Heart left ventricle (tissue), 16 donors: ENCODE measurements around the gene THRAP3. TPM values are rescaled to one million over a fixed set of nuclear protein-coding genes. Genes with fewer than 3 reads are reported as not detected.

Experiments used
- ATAC-seq, 4 donors: fragments of 200-7000 bp; cut with Tn5 transposase; one replicate each; pipeline ENCODE4 v1.9.1; 2020 to 2022; ENCODE audit warnings: moderate library complexity in 4 of 4, mild to moderate bottlenecking in 3 of 4, moderate number of reproducible peaks in 1 of 4
- DNase-seq, 5 donors: peaks; one replicate each; pipeline ENCODE4 v3.0.0-alpha.2; 2020
- H3K27ac ChIP-seq, 12 donors: fragments of 200-600 bp; sonication (generic) in 4 of 12; one replicate each; pipeline versions ENCODE4 v1.5.0 to v1.8.0; 2016 to 2022; ENCODE audit warnings: mild to moderate bottlenecking in 2 of 12
- H3K27me3 ChIP-seq, 9 donors: fragments of 200-600 bp; sonication (generic) in 2 of 9; one replicate each; pipeline versions ENCODE4 v1.5.1 to v1.8.0; 2016 to 2022; ENCODE audit warnings: mild to moderate bottlenecking in 3 of 9
- H3K36me3 ChIP-seq, 9 donors: fragments of 200-600 bp; sonication (generic) in 2 of 9; one replicate each; pipeline versions ENCODE4 v1.5.0 to v1.8.0; 2018 to 2022; ENCODE audit warnings: mild to moderate bottlenecking in 2 of 9
- H3K4me1 ChIP-seq, 12 donors: fragments of 200-600 bp; sonication (generic) in 4 of 12; one replicate each; pipeline versions ENCODE4 v1.5.0 to v1.8.0; 2016 to 2022; ENCODE audit warnings: mild to moderate bottlenecking in 3 of 12
- H3K4me3 ChIP-seq, 12 donors: fragments of 200-600 bp; sonication (generic) in 4 of 12; one replicate each; pipeline versions ENCODE4 v1.5.0 to v1.8.0; 2017 to 2022; ENCODE audit warnings: mild to moderate bottlenecking in 9 of 12, moderate library complexity in 4 of 12
- H3K9me3 ChIP-seq, 12 donors: fragments of 200-600 bp; sonication (generic) in 4 of 12; one replicate each; pipeline versions ENCODE4 v1.5.0 to v1.8.0; 2016 to 2022; ENCODE audit warnings: mild to moderate bottlenecking in 1 of 12
- POLR2A ChIP-seq, 2 donors: fragments of 450-650 bp; IDR thresholded peaks; one replicate each; pipeline ENCODE4 v1.6.1; 2017; ENCODE audit warnings: antibody characterized with exemption in 2 of 2, mild to moderate bottlenecking in 2 of 2, moderate library complexity in 2 of 2
- WGBS, 4 donors: extraction: QIAGEN DNeasy Blood & Tissue Kit in 2 of 4; methylation state at CpG; one replicate each; pipeline versions ENCODE4 v1.1.5 to v1.1.7; 2013 to 2018; 5-methylcytosine and 5-hydroxymethylcytosine counted together
- intact Hi-C, 10 donors: fragments of 100-400 bp; cut with DNase I; formaldehyde crosslinking; loops; one replicate each; pipeline versions ENCODE4 v1.11.1 to v1.14.2; 2022
- polyA plus RNA-seq, 2 donors: library from polyadenylated mRNA; stranded (reverse); fragments of 200-250 nt; gene quantifications; one replicate each; pipeline ENCODE4 v1.2.3, GENCODE V29; 2013
- total RNA-seq, 9 donors: library from RNA; depleted of rRNA in 2 of 9; stranded (reverse); fragments of >200 nt in 2 of 9; fragmentation: NEBNext Ultra II Directional in 3 of 9; extraction: Animal tissue kit (Norgen Biotek cat#: 25700) in 3 of 9; gene quantifications; one replicate each; pipeline versions ENCODE4 v1.1.0 to v1.2.4, GENCODE V29; 2016 to 2023
- TF ChIP-seq, protein P1 (sequence below), 12 donors: fragments of 200-600 bp; sonication (generic) in 4 of 12; IDR thresholded peaks; one replicate each; pipeline versions ENCODE4 v1.5.0 to v1.8.0; 2018 to 2022; ENCODE audit warnings: antibody characterized with exemption in 12 of 12, mild to moderate bottlenecking in 5 of 12
- donor health status: ischemic (EF 13 %, LVEDD 7.1; RV severe dilation, severe dysfunction).
- donor health status: healthy with polysubstance abuse.
- donor health status: DM: no; HTN: yes; CAD: no.
- donor health status: DM: no; HTN: no; CAD: no.
- donor health status: ischemic (EF 25% LVEDD 6.9; RV normal size, moderate dysfunction).
- donor health status: ischemic (EF 25% LVEDD 5.7; RV mildly dilated, moderate dysfunction).
- donor health status: healthy.
- donor health status: DM: yes; HTN: yes; CAD: no.
- donor health status: ischemic (EF 35%, LVEDD 5.7; RV mildly dilated, moderate dysfunction).
- donor health status: nonischemic (EF 11% LVEDD 7.7; RV severe dilation, severe dysfunction).
- donor health status: DM: yes; HTN: yes; CAD: no.
- donor health status: PGD.
- donor health status: ischemic (EF 29% LVEDD 5.4; RV normal size, mild dysfunction).
- donor health status: nonischemic (EF 23%, LVEDD 6.1; RV moderate dilation, normal function).

Gene THRAP3
- total and polyA plus RNA-seq, 11 donors = 27.9 to 106 (median 90.1) TPM

DNA sequence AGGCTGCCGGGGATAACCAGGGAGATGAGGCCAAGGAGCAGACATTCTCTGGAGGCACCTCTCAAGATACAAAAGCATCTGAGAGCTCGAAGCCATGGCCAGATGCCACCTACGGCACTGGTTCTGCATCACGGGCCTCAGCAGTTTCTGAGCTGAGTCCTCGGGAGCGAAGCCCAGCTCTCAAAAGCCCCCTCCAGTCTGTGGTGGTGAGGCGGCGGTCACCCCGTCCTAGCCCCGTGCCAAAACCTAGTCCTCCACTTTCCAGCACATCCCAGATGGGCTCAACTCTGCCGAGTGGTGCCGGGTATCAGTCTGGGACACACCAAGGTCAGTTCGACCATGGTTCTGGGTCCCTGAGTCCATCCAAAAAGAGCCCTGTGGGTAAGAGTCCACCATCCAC is 62.6 kb downstream of the THRAP3 start:
- Histone ChIP-seq H3K27ac (peak overlapping the region in 4 of 12 donors; percentile 16 to 58 (median 42)), H3K27me3 (no peaks in the 10 kb centered on the region), H3K4me3 (no peak overlapping the region), H3K36me3 (peaks cover 0 to 97% (median 91%) of the 10 kb centered on the region in 9 donors), H3K9me3 (no peaks in the 10 kb centered on the region), H3K4me1 (peaks cover 0 to 67% (median 34%) of the 10 kb centered on the region in 12 donors)
- intact Hi-C loops = loop anchor here in 9 of 10 donors (2.0 to 10.0 kb wide), 7 partner anchors 52 to 190 kb away; partner anchors contain the start of genes THRAP3 (in 3 of the 9) and TRAPPC3 (in 1 of the 9)
- DNase-seq = no peak
- TF ChIP-seq, protein P1, sequence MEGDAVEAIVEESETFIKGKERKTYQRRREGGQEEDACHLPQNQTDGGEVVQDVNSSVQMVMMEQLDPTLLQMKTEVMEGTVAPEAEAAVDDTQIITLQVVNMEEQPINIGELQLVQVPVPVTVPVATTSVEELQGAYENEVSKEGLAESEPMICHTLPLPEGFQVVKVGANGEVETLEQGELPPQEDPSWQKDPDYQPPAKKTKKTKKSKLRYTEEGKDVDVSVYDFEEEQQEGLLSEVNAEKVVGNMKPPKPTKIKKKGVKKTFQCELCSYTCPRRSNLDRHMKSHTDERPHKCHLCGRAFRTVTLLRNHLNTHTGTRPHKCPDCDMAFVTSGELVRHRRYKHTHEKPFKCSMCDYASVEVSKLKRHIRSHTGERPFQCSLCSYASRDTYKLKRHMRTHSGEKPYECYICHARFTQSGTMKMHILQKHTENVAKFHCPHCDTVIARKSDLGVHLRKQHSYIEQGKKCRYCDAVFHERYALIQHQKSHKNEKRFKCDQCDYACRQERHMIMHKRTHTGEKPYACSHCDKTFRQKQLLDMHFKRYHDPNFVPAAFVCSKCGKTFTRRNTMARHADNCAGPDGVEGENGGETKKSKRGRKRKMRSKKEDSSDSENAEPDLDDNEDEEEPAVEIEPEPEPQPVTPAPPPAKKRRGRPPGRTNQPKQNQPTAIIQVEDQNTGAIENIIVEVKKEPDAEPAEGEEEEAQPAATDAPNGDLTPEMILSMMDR (IDR thresholded peaks at IDR 0.05) = no peak
- TF ChIP-seq POLR2A (IDR thresholded peaks at IDR 0.05) = no peak
- 73 to 85% (median 80%) methylated on average over 13 of the region's 13 CpGs for WGBS, 4 donors
- peak in 1 of 4 donors; percentile 35 for ATAC-seq

- Histone ChIP-seq H3K9me3 (no peaks in the 10 kb centered on the region), H3K4me1 (peaks cover 0 to 61% (median 32%) of the 10 kb centered on the region in 12 donors), H3K27ac (peak overlapping the region in 6 of 12 donors; percentile 6 to 58 (median 26)), H3K36me3 (peaks cover 0 to 99% (median 94%) of the 10 kb centered on the region in 9 donors), H3K27me3 (no peaks in the 10 kb centered on the region), H3K4me3 (no peak overlapping the region)
- intact Hi-C loops = loop anchor here in 9 of 10 donors (2.0 to 10.0 kb wide), 7 partner anchors 53 to 190 kb away; partner anchors contain the start of genes THRAP3 (in 3 of the 9) and TRAPPC3 (in 1 of the 9)
- no peak for ATAC-seq
- TF ChIP-seq, protein P1 (IDR thresholded peaks at IDR 0.05) = no peak
- TF ChIP-seq POLR2A (IDR thresholded peaks at IDR 0.05) = no peak
- 46 to 73% (median 69%) methylated on average over 5 of the region's 5 CpGs for WGBS, 4 donors
- DNase-seq = no peak
Measured at GRCh38 chr1:36287595-36287994, 63.4 kb downstream of the THRAP3 start.

DNA sequence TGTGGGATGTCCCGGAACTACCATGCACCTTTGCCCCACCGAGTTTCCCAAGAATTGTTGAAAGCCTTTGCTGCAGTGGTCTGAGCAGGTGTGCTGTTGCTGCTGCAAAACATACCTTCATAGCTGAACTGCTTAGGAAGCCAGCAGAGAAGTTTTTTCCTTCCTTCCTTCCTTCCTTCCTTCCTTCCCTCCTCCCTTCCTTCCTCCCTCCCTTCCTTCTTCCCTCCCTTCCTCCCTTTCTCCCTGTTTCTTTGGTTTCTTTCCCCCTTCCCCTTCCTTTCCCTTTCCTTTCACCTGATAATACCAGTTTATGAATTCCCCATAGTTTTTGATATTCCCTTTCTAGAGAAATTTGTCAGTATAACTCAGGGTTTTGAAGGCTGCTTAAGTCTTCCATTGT is 71.1 kb downstream of the THRAP3 start:
- ATAC-seq = no peak
- Histone ChIP-seq H3K9me3 (no peaks in the 10 kb centered on the region), H3K27ac (no peak overlapping the region), H3K4me1 (peaks cover 0 to 16% (median 8%) of the 10 kb centered on the region in 12 donors), H3K4me3 (no peak overlapping the region), H3K36me3 (peaks cover 0 to 98% (median 91%) of the 10 kb centered on the region in 9 donors), H3K27me3 (no peaks in the 10 kb centered on the region)
- DNase-seq = no peak
- TF ChIP-seq, protein P1 (IDR thresholded peaks at IDR 0.05) = no peak
- no peak for TF ChIP-seq POLR2A (IDR thresholded peaks at IDR 0.05)
- intact Hi-C loops = loop anchor here in 1 of 10 donors (10.0 kb wide), 1 partner anchor 191 kb away; no protein-coding TSS in a partner anchor
- 74 to 94% (median 88%) methylated on average over 2 of the region's 2 CpGs for WGBS, 4 donors

DNA sequence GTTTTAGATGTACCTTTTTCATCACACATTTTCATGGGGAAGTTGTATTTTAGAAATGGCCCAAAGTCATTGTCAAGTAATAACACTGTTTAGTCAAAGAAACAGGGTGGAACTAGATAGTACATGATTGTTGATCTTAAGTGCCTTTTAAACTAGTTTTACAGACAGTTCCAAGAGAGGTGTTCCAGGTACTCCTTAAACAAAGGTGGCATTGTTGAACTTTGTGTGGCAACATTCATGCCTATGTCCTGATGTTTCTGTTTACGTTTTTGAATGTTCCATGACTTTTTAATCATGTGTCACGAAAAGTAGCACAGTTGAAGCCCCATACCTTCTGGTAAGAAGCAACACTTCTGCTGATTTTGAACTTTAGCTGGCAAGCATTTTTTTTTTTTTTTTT is 72.8 kb downstream of the THRAP3 start:
- WGBS, 4 donors = 81 to 93% (median 89%) methylated on average over 2 of the region's 2 CpGs
- H3K36me3 ChIP-seq = peaks cover 0 to 98% (median 91%) of the 10 kb centered on the region in 9 donors
- no peaks in the 10 kb centered on the region for H3K27me3 ChIP-seq
- DNase-seq (no peak), ATAC-seq (no peak)
- H3K4me3 ChIP-seq = no peak overlapping the region
- intact Hi-C loops = loop anchor here in 1 of 10 donors (10.0 kb wide), 1 partner anchor 192 kb away; no protein-coding TSS in a partner anchor
- TF ChIP-seq POLR2A (IDR thresholded peaks at IDR 0.05) = no peak
- TF ChIP-seq, protein P1 (IDR thresholded peaks at IDR 0.05) = no peak
- peaks cover 0 to 14% (median 6%) of the 10 kb centered on the region in 12 donors for H3K4me1 ChIP-seq
- H3K27ac ChIP-seq = no peak overlapping the region
- no peaks in the 10 kb centered on the region for H3K9me3 ChIP-seq
